ENCODE measurements around the gene GRK5.

The GRK5 gene

DNA sequence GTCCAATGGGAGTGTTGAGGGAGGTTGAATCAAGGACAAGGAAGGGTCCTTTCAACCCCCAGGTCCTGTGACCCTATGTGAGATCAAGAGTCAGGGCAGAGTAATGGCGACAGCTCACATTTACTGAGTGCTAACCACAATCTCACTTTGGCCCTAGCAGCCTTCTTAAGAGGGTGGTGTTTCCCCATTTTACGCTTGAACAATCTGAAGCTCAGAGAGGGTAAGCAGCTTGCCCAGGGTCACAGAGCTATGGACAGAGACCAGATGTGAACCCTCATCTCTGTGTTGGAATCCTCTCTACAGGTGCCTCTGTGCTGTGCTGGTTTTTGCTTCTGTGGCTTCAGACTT lies 102.0 kb downstream of the GRK5 start:
- no peaks in the 10 kb centered on the region for H3K36me3 ChIP-seq (replicated peaks)
- in situ Hi-C loops (cut with HindIII; ENCODE audit: low pct_ligation_motif_present, low sequenced_read_pairs) = no loop called here
- TF ChIP-seq, protein P1, sequence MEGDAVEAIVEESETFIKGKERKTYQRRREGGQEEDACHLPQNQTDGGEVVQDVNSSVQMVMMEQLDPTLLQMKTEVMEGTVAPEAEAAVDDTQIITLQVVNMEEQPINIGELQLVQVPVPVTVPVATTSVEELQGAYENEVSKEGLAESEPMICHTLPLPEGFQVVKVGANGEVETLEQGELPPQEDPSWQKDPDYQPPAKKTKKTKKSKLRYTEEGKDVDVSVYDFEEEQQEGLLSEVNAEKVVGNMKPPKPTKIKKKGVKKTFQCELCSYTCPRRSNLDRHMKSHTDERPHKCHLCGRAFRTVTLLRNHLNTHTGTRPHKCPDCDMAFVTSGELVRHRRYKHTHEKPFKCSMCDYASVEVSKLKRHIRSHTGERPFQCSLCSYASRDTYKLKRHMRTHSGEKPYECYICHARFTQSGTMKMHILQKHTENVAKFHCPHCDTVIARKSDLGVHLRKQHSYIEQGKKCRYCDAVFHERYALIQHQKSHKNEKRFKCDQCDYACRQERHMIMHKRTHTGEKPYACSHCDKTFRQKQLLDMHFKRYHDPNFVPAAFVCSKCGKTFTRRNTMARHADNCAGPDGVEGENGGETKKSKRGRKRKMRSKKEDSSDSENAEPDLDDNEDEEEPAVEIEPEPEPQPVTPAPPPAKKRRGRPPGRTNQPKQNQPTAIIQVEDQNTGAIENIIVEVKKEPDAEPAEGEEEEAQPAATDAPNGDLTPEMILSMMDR (IDR thresholded peaks at IDR 0.05; ENCODE audit: low read depth, low read length, missing control alignments) = no peak
- no peaks in the 10 kb centered on the region for H3K27me3 ChIP-seq (replicated peaks)
- DNase-seq = no peak
- H3K4me3 ChIP-seq (ENCODE audit: low read depth, low read length) = no peak overlapping the region
- H3K27ac ChIP-seq = no peak overlapping the region

DNA sequence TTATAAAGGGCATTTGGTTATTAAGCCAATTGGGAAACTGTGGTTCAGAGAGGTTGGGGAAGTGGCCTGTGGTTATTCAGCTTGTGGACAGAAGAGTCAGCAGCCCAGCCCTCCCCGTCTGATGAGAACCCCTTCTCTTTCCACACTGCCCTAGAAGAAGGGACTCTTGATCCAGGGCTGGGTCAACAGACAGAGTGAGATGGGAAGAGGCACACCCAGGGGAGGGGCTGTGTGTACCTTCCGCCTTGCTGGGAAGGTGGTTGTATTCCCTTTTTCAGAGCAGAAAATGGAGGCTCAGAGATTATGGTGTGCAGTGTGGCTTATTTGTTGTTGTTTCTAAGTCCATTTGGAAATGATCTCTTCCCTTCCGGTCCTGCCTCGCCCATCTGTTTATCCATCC lies 103.4 kb downstream of the GRK5 start:
- H3K27ac ChIP-seq = no peak overlapping the region
- no peak for DNase-seq
- no peaks in the 10 kb centered on the region for H3K36me3 ChIP-seq (replicated peaks)
- in situ Hi-C loops (cut with HindIII; ENCODE audit: low pct_ligation_motif_present, low sequenced_read_pairs) = no loop called here
- no peaks in the 10 kb centered on the region for H3K27me3 ChIP-seq (replicated peaks)
- TF ChIP-seq, protein P1 (IDR thresholded peaks at IDR 0.05; ENCODE audit: low read depth, low read length, missing control alignments) = no peak
- H3K4me3 ChIP-seq (ENCODE audit: low read depth, low read length) = no peak overlapping the region

DNA sequence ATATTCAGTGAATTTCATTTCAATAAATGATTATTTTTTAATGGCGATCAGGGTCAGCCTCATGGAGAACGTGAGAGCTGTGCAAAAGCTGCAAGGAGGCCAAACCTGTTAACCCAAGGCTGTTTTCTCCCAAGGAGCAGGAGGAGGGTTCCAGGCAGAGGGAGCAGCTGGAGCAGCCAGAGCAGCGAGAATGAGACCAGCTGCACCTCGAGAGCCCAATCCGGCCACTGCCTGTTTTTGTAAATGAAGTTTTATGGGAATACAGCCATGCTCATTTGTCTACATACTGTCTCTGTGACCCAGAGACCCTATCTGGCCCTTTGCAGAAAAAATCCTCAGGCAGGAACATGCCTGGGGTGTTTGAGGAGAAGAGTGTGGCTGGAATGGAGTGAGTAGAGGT lies 104.9 kb downstream of the GRK5 start:
- TF ChIP-seq, protein P1 (IDR thresholded peaks at IDR 0.05; ENCODE audit: low read depth, low read length, missing control alignments) = no peak
- H3K27ac ChIP-seq = no peak overlapping the region
- in situ Hi-C loops (cut with HindIII; ENCODE audit: low pct_ligation_motif_present, low sequenced_read_pairs) = no loop called here
- H3K36me3 ChIP-seq (replicated peaks) = no peaks in the 10 kb centered on the region
- H3K4me3 ChIP-seq (ENCODE audit: low read depth, low read length) = no peak overlapping the region
- H3K27me3 ChIP-seq (replicated peaks) = no peaks in the 10 kb centered on the region
- no peak for DNase-seq

DNA sequence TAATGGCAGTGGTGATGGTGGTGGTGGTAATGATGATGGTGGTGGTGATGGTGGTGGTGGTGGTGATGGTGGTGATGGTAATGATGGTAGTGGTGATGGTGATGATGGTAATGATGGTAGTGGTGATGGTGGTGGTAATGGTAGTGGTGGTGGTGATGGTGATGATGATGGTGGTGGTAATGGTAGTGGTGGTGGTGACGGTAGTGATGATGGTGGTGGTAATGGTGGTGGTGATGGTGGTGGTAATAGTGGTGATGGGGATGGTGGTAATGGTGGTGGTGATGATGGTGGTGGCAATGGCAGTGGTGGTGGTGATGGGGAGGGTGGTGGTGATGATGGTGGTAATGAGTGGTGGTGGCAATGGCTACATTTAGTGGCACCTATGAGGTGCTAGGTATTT lies 105.7 kb downstream of the GRK5 start:
- no peak for DNase-seq
- H3K27me3 ChIP-seq (replicated peaks) = no peaks in the 10 kb centered on the region
- in situ Hi-C loops (cut with HindIII; ENCODE audit: low pct_ligation_motif_present, low sequenced_read_pairs) = no loop called here
- H3K27ac ChIP-seq = no peak overlapping the region
- no peaks in the 10 kb centered on the region for H3K36me3 ChIP-seq (replicated peaks)
- H3K4me3 ChIP-seq (ENCODE audit: low read depth, low read length) = no peak overlapping the region
- TF ChIP-seq, protein P1 (IDR thresholded peaks at IDR 0.05; ENCODE audit: low read depth, low read length, missing control alignments) = no peak

DNA sequence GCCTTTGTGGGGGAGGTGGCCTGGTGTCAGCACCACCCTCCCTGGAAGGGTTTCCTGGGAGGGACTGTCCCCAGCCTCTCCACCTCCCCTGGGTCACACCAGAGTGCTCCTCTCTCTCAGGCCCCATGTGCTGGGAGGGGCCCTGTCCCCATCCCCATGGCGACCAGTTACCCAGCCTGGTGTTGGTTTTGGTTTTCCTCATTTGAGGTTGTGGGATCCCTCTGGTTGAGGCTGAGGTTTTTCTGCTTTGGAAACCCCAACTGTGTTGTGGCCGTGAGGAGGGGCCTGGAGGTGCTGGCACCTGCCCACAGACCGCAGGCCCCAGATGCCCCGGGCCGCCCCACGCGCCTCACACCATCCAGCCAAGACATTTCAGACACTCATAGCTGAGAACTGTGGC lies 106.3 kb downstream of the GRK5 start:
- in situ Hi-C loops (cut with HindIII; ENCODE audit: low pct_ligation_motif_present, low sequenced_read_pairs) = no loop called here
- no peak overlapping the region for H3K27ac ChIP-seq
- no peaks in the 10 kb centered on the region for H3K36me3 ChIP-seq (replicated peaks)
- H3K4me3 ChIP-seq (ENCODE audit: low read depth, low read length) = no peak overlapping the region
- H3K27me3 ChIP-seq (replicated peaks) = no peaks in the 10 kb centered on the region
- no peak for DNase-seq
- TF ChIP-seq, protein P1 (IDR thresholded peaks at IDR 0.05; ENCODE audit: low read depth, low read length, missing control alignments) = no peak

DNA sequence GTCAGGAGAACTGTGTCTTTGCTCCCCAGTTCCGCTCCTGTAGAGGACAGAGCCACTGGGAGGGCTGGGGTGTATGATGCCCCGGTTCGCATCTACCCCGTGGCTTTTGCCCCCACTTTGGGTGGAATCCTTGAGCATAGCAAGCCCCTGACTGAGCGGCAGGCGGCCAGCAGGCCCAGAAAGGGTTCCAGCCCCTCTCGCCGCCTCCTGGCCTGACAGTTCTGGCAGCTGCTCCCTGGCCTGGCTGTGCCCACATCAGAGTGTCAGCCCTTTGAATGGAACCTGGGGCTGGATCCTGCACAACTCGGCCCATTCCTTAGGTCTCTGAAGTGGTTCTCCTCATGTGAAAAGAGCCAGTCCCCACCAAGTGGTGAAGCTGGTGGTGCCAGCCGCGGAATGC lies 106.7 kb downstream of the GRK5 start:
- TF ChIP-seq, protein P1 (IDR thresholded peaks at IDR 0.05; ENCODE audit: low read depth, low read length, missing control alignments) = no peak
- H3K27ac ChIP-seq = no peak overlapping the region
- in situ Hi-C loops (cut with HindIII; ENCODE audit: low pct_ligation_motif_present, low sequenced_read_pairs) = no loop called here
- DNase-seq = no peak
- H3K27me3 ChIP-seq (replicated peaks) = no peaks in the 10 kb centered on the region
- no peaks in the 10 kb centered on the region for H3K36me3 ChIP-seq (replicated peaks)
- H3K4me3 ChIP-seq (ENCODE audit: low read depth, low read length) = no peak overlapping the region

Data from brain microvascular endothelial cell (primary cell).